GM19023 (cell line): ENCODE measurements around the gene FBXL16.

Source experiments
- ATAC-seq: cut with Tn5 transposase; IDR thresholded peaks from one replicate; pipeline ENCODE4 v1.9.1; 2021; ENCODE audit warnings: mild to moderate bottlenecking, moderate library complexity; ENCODE audit not compliant: unreplicated experiment

Gene FBXL16

DNA sequence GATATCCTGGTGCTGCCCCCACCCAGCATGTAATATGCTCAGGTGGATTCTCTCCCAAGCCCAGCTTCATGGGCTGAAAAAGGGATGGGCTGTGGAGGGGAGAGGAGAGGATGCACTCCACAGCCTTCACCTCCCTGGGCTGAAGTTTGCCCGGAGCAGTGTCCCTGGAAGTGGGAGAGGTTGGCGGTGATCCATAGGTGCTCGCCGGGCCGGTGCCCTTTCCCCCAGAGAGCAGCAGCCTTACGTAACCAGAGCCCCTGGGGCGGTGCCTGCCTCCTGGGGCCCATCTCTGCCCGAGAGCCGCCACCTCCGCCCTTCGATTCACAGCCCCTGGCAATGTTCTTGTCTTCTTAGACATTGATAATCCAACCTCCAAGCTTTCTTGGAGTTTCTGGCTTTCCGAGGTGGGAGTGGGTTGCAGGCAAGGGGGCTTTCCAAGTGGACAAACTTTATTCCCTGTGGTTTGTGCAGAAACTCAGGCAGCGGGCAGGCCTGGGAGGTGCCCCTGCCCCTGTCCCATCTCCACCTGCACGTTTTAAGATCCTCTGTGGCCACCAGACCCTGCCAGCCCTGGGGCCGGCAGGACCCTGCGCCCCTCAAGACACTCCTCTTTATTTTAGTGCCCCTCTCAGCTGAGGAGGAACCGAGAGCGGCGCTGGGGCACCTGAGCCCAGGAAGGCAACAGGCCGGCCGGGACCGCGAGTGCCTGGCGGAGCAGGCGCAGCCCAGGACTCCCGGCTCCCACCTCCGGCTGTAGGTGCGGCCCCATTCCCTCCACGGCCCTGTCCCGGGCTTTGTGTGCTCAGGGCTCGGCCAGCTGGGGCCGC, 59.5 kb downstream of the FBXL16 start:
- no peak for ATAC-seq

DNA sequence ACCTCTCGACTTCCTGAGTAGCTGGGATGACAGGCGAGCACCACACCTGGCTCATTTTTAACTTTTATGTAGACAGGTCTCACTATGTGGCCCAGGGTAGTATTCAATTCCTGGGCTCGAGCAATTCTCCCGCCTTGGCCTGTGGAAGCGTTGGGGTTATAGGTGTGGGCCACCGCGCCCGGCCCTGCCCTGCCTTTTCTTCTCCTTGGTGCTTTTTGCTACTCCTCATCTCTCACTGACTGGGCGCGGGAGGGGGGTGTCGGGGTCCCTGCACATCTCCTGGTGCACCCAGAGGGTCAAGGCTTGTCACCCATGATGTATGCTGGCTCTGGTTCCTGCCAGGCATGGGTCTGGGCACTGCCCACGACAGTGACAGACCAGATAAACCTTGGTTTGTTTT, 61.0 kb downstream of the FBXL16 start:
- ATAC-seq, result no peak

DNA sequence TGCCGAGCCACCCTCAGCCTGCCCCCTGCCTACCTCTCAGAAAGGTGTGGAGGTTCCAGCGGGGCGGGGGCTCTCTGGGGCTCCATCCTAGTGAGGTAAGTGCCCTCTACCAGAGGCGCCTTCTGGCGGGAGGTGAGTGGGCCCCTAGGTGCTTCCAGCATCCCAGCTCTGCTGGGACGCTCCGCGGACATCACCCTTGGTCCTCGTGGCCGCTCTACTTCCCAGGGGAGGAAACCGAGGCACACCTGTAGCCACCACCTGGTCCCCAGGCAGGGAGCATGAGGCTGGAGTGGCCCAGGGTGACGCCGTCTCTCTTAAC, 62.6 kb downstream of the FBXL16 start:
- ATAC-seq, result no peak
